T-helper 2 cell treated with Interferon-gamma antibody and Interleukin-4, amounts not matched to agents 5 μg/mL and 100 μg/mL, for 36 hours (primary cell): Measurements from ENCODE around the gene GDF10.
A peak's percentile ranks its signal among the peaks of the same experiment; 100 is the strongest.

Experiments used
- DNase-seq: peaks from one replicate; pipeline ENCODE4 v3.0.0; 2021; ENCODE audit warnings: low spot score
- H3K27ac Mint-ChIP-seq: one replicate; pipeline ENCODE4 v1.8.0; 2021; ENCODE audit warnings: mild to moderate bottlenecking, mixed read lengths
- H3K27me3 Mint-ChIP-seq: one replicate; pipeline ENCODE4 v1.8.0; 2021; ENCODE audit warnings: low read depth, mixed read lengths
- H3K36me3 Mint-ChIP-seq: one replicate; pipeline ENCODE4 v1.8.0; 2021; ENCODE audit warnings: low read depth, mixed read lengths
- H3K4me1 Mint-ChIP-seq: one replicate; pipeline ENCODE4 v1.8.0; 2021; ENCODE audit warnings: low read depth, mixed read lengths
- H3K4me3 Mint-ChIP-seq: one replicate; pipeline ENCODE4 v1.8.0; 2022; ENCODE audit warnings: mild to moderate bottlenecking, moderate library complexity, mixed read lengths
- H3K9me3 Mint-ChIP-seq: one replicate; pipeline ENCODE4 v1.8.0; 2021; ENCODE audit warnings: mixed read lengths

The GDF10 gene

GRCh38 chr10:47299611-47300428, at the start of gene GDF10:
GDF10 (plus strand) TSS chr10:47300197; CDS start chr10:47300652, 455 bp downstream.
- no peak for DNase-seq
- peak within 1 kb of the TSS; percentile 58 for H3K4me3 Mint-ChIP-seq
- no peaks in the 10 kb centered on the region for H3K36me3 Mint-ChIP-seq
- H3K4me1 Mint-ChIP-seq, result peaks cover 3% of the 10 kb centered on the region
- no peak within 1 kb of the TSS for H3K27ac Mint-ChIP-seq
- peaks cover 53% of the 10 kb centered on the region for H3K27me3 Mint-ChIP-seq
- no peaks in the 10 kb centered on the region for H3K9me3 Mint-ChIP-seq

DNA sequence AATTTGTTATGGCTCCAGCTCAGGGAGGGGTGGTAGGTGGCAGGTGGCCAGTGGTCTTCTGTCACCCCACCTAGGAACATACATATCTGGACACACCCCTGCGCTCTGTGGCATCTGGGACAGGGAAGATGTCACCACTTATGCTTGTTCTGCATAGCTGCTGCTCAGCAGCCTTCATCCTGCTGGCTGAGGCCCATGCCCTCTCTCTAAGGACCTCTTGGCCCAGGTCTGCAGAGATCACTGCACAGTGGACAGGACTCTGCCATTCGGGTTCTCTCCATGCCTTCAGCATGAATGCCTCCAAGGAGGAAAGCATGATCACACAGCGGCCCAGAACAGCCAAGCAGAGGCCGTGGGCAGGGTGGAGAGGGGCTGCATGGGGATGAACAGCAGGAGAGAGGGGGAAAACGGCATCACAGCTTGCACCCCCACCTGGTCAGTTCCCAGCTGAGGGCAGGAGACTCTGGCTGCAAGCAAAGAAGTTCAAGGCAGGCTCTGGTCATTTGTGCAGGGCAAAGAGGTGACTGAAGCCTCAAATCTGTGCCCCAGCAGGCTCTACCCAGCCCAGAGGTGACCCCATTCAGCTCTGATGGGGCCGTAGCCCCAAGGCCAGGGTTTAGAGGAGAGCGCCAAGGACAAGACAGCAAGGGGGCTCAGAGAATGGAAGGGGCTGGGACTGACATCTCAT, 47.8 kb upstream of the GDF10 start:
- H3K36me3 Mint-ChIP-seq, result peaks cover 2% of the 10 kb centered on the region

DNA sequence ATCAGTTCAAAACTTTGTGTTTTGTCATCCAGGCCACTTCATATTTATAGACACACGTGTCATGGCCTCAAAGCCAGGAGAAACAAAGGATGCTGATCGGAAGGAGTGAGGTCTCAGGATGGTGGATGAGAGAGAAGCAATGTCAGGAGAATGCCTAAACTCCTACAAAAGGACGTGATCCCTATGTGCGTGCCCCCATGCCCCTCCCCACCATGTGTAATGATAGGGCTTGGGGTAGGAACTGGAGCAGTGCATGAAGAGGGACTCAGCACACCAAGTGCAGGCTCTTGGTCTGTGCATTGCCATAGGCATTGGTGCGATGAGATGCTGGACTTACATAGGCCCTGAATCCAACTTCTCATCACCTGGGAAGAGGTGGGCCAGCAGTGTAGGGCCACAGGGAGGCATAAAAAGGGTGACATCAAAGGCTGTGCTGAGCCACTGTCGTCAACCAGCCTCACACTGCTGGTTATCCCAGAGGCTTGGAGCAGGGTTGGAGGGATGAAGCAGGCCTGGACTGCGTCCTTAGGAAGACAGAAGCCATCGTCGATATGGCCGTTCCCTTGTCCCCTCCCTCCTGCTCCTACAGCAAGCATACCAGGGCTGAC, 46.9 kb upstream of the GDF10 start:
- Mint-ChIP-seq H3K9me3 (peaks cover 7% of the 10 kb centered on the region), H3K36me3 (peaks cover 6% of the 10 kb centered on the region), H3K4me3 (no peak overlapping the region), H3K27me3 (no peaks in the 10 kb centered on the region), H3K27ac (no peak overlapping the region), H3K4me1 (peaks cover 30% of the 10 kb centered on the region)
- DNase-seq, result no peak

More for the DNA sequence above, 47.8 kb upstream of the GDF10 start:
- Mint-ChIP-seq H3K27ac (no peak overlapping the region), H3K27me3 (no peaks in the 10 kb centered on the region), H3K4me1 (peaks cover 21% of the 10 kb centered on the region), H3K9me3 (peaks cover 3% of the 10 kb centered on the region), H3K4me3 (no peak overlapping the region)
- DNase-seq, result no peak

DNA sequence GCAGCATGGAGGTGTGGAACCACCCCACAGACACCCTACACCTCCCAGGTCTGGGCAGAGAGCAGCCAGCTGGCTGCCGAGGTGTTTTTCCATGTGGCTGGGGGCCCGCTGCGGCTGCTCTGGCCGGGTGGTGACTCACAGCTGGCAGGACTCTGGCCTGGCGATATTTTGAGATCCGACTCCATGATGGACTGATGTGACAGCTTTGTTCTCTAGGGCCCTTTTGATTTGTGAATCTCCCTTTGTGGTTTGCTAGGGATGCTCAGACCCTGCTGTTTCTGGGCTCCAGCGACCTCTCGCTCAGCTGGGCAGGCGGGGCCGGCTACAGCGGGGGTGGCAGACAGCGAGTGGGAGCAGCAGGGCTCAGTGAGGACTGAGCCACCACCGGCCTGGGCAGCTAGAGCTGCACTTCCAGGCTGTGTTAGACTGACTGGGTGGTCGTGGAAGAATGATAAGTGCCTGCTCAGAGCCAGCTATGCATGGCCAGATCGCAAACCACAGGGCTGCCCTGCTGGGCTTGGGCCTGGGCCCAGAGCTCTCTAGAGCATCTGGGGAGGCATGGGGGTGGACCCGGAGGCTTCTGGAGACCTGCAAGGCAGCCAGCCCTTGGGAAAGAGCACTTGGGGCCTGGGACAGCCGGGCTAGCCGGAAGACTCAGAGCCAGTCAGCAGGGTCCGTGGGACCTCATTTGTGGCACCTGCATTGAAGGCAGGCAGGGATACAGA, 46.2 kb upstream of the GDF10 start:
- DNase-seq, result no peak
- peaks cover 28% of the 10 kb centered on the region for H3K4me1 Mint-ChIP-seq
- H3K27ac Mint-ChIP-seq, result no peak overlapping the region
- no peaks in the 10 kb centered on the region for H3K27me3 Mint-ChIP-seq
- peaks cover 6% of the 10 kb centered on the region for H3K36me3 Mint-ChIP-seq
- H3K4me3 Mint-ChIP-seq, result no peak overlapping the region
- H3K9me3 Mint-ChIP-seq, result peaks cover 7% of the 10 kb centered on the region

DNA sequence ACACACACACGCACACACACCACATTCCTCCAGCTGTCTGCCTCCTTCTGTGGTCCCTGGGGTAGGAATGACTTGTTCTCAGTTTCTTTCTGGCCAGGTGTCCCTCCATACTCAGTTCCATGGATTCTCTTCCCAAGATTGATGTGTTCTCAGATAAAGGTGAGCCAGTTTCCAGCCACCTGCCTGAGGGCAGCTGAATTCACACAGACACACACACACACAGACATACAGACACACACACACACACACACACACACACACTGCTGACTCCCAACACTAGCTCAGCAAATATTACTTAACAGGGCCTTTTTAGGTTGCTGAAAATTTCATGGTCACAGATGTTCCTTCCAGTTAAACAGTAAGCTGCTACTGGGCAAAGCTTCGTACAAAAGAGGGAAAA, 45.4 kb upstream of the GDF10 start:
- Mint-ChIP-seq H3K36me3 (peaks cover 6% of the 10 kb centered on the region), H3K27ac (no peak overlapping the region), H3K9me3 (peaks cover 7% of the 10 kb centered on the region), H3K4me1 (peaks cover 31% of the 10 kb centered on the region), H3K4me3 (no peak overlapping the region), H3K27me3 (no peaks in the 10 kb centered on the region)
- no peak for DNase-seq

- H3K36me3 Mint-ChIP-seq, result peaks cover 6% of the 10 kb centered on the region
- H3K27ac Mint-ChIP-seq, result no peak overlapping the region
- H3K27me3 Mint-ChIP-seq, result no peaks in the 10 kb centered on the region
- H3K4me1 Mint-ChIP-seq, result peaks cover 37% of the 10 kb centered on the region
- DNase-seq, result no peak
- peaks cover 7% of the 10 kb centered on the region for H3K9me3 Mint-ChIP-seq
- H3K4me3 Mint-ChIP-seq, result no peak overlapping the region
Measured at GRCh38 chr10:47255033-47255813, 44.8 kb upstream of the GDF10 start.

GRCh38 chr10:47255866-47256265, 44.1 kb upstream of the GDF10 start:
- Mint-ChIP-seq H3K4me1 (peaks cover 43% of the 10 kb centered on the region), H3K4me3 (no peak overlapping the region), H3K36me3 (peaks cover 7% of the 10 kb centered on the region), H3K9me3 (peaks cover 7% of the 10 kb centered on the region), H3K27me3 (no peaks in the 10 kb centered on the region), H3K27ac (no peak overlapping the region)
- DNase-seq, result no peak

GRCh38 chr10:47256751-47257336, 43.2 kb upstream of the GDF10 start:
- Mint-ChIP-seq H3K9me3 (peaks cover 7% of the 10 kb centered on the region), H3K27me3 (no peaks in the 10 kb centered on the region), H3K4me1 (peaks cover 50% of the 10 kb centered on the region), H3K36me3 (peaks cover 13% of the 10 kb centered on the region), H3K4me3 (peak overlapping the region; percentile 64), H3K27ac (peak overlapping the region; percentile 87)
- DNase-seq, result no peak

DNA sequence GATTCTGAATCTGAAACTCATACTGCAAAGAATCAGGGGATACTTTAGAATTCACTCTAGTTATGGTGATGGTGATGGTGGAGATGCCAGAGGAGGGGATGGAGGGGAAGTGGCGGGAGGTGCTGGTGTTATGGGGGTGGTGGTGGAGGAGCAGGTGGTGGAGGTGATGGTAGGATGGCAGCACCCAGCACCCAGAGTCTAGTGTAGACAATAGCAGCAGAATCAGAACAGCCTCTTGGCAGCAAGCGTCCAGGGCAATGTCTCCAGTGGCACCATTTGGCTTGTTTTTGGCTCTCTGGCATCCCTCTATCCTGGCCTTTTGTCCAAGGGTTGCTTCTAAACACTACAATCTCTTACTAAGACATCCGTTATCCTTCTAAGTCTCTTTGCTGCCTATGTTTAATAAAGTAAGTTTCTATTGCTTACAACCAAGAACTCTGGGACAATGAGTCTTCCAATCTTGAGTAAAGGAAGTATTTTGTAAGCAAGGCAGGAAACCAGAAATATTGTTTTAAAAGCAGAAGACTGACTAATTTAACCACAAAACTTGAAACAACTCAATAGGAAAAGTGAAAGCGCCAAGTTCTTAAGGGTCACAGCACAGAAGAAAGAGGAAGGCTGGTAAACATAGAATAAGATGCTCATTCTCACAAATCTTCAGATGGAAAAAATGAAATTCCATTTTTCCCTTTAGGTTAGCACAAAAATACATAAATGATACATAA, 42.4 kb upstream of the GDF10 start:
- H3K9me3 Mint-ChIP-seq, result peaks cover 7% of the 10 kb centered on the region
- peak overlapping the region; percentile 64 for H3K4me3 Mint-ChIP-seq
- DNase-seq, result no peak
- H3K36me3 Mint-ChIP-seq, result peaks cover 13% of the 10 kb centered on the region
- no peaks in the 10 kb centered on the region for H3K27me3 Mint-ChIP-seq
- H3K4me1 Mint-ChIP-seq, result peaks cover 51% of the 10 kb centered on the region
- H3K27ac Mint-ChIP-seq, result peak overlapping the region; percentile 87

DNA sequence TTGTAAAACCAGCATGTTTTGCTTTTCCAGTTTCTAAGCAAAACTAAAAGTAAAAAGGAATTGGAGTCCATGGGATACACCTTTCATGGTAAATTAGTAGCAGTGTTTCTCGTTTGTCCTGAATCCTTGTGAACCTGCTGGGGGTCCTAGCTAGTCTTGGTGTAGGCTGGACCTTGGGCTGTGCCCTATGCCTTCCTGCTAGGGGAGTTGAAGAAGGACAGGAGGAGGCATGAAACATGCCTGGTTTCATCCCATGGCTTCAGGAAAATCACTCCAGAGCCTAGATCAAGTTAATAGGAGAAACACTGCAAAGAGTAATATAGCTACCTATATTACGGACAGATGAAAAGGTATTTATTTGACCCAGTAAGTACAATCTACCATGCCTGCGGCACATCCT, 41.1 kb upstream of the GDF10 start:
- peaks cover 55% of the 10 kb centered on the region for H3K4me1 Mint-ChIP-seq

GRCh38 chr10:47259466-47259865, 40.5 kb upstream of the GDF10 start:
- Mint-ChIP-seq H3K4me3 (no peak overlapping the region), H3K27ac (no peak overlapping the region)

More for the DNA sequence above, 41.1 kb upstream of the GDF10 start:
- Mint-ChIP-seq H3K27ac (no peak overlapping the region), H3K36me3 (peaks cover 13% of the 10 kb centered on the region), H3K4me3 (no peak overlapping the region), H3K27me3 (no peaks in the 10 kb centered on the region), H3K9me3 (peaks cover 7% of the 10 kb centered on the region)
- no peak for DNase-seq

GRCh38 chr10:47260505-47261111, 39.4 kb upstream of the GDF10 start:
- peaks cover 7% of the 10 kb centered on the region for H3K9me3 Mint-ChIP-seq
- H3K36me3 Mint-ChIP-seq, result peaks cover 13% of the 10 kb centered on the region
- H3K4me3 Mint-ChIP-seq, result peak overlapping the region; percentile 9
- no peaks in the 10 kb centered on the region for H3K27me3 Mint-ChIP-seq
- DNase-seq, result no peak
- H3K4me1 Mint-ChIP-seq, result peaks cover 63% of the 10 kb centered on the region
- peak overlapping the region; percentile 72 for H3K27ac Mint-ChIP-seq

More at GRCh38 chr10:47259466-47259865, 40.5 kb upstream of the GDF10 start:
- no peak for DNase-seq
- peaks cover 13% of the 10 kb centered on the region for H3K36me3 Mint-ChIP-seq
- peaks cover 7% of the 10 kb centered on the region for H3K9me3 Mint-ChIP-seq
- no peaks in the 10 kb centered on the region for H3K27me3 Mint-ChIP-seq
- H3K4me1 Mint-ChIP-seq, result peaks cover 56% of the 10 kb centered on the region
